Uterus (tissue), 2 donors: ENCODE measurements around the gene STX16.

Experiments
- CTCF ChIP-seq, 4 experiments: fragments of 200-600 bp in 2 of 4; fragments of 450-650 bp in 2 of 4; sonication (generic) in 2 of 4; IDR thresholded peaks; one replicate each; pipeline ENCODE4 v1.5.1; 2016 to 2019; ENCODE audit warnings: antibody characterized with exemption in 4 of 4, mild to moderate bottlenecking in 2 of 4, moderate library complexity in 1 of 4
- POLR2A ChIP-seq, 2 donors: fragments of 450-650 bp; IDR thresholded peaks; one replicate each; pipeline ENCODE4 v1.6.1; 2016; ENCODE audit warnings: antibody characterized with exemption in 2 of 2, mild to moderate bottlenecking in 1 of 2, moderate library complexity in 1 of 2

DNA sequence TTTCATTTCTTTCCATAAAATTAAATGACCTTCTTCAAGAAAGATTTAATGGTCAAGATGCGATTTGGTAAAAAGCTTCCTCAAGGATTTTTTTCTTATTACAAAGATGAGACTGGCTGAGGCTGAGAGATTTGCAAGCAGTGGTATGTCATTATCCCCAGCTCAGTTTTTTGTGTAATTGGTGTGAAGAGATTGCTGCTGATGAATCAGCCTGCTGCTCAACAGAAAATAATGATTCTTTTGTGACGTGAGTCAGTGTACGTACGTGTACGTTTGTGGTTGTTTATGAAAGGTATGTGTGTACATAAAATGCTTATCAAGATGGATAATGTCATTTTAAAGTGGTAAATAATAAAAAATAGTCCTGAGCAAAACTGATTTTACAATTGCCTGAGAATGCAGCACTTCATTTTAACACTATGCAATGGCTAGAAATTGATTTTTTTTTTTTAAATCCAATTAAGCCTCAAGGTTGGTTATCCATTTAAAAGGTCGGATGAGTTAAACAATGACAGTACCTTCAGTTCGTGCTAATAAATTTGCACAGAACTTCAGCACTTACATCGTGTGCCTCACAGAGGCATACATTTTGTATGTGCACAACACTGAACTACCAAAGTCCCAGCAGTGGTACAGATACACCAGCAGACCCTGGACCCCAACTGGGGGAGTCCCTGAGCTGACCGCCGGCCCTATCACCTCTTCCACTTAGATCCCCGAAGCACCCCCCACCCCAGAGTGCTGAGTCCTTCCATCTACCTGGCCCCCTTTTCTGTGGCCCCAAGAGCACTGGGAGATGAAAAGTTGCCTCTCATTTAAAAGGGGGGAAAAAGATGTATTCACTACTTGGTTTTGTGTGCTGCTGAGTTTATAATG lies 31.8 kb downstream of the STX16 start:
- no peak for TF ChIP-seq CTCF (IDR thresholded peaks at IDR 0.05)
- no peak for TF ChIP-seq POLR2A (IDR thresholded peaks at IDR 0.05)
